Spleen (tissue), 7 donors: ENCODE data around the gene KIF5C.

Experiments
- POLR2A ChIP-seq, 3 donors: fragments of 450-650 bp; IDR thresholded peaks; one replicate each; pipeline ENCODE4 v1.5.1; 2017; ENCODE audit warnings: antibody characterized with exemption in 3 of 3, mild to moderate bottlenecking in 1 of 3
- POLR2AphosphoS5 ChIP-seq, 3 donors: sonication (generic); formaldehyde crosslinking; IDR thresholded peaks; one replicate each; pipeline ENCODE4 v1.5.1; 2017; ENCODE audit warnings: antibody characterized with exemption in 3 of 3
- TF ChIP-seq, protein P1 (sequence below), 11 experiments: fragments of 200-600 bp in 7 of 11; fragments of 450-650 bp in 4 of 11; sonication (generic) in 4 of 11; IDR thresholded peaks in 8 of 11; conservative IDR thresholded peaks in 3 of 11; 1 replicate in 7 of 11; 2 replicates in 4 of 11; pipeline versions ENCODE4 v1.4.0 to v1.8.0; 2016 to 2021; ENCODE audit warnings: antibody characterized with exemption in 11 of 11, inconsistent platforms in 4 of 11, mild to moderate bottlenecking in 1 of 11
- donor health status: DM: no; HTN: no; CAD: no; lungs with moderate emphysema.
- donor health status: DM: no; HTN: no; CAD: no.
- donor health status: DM: no; HTN: no; CAD: no.

DNA sequence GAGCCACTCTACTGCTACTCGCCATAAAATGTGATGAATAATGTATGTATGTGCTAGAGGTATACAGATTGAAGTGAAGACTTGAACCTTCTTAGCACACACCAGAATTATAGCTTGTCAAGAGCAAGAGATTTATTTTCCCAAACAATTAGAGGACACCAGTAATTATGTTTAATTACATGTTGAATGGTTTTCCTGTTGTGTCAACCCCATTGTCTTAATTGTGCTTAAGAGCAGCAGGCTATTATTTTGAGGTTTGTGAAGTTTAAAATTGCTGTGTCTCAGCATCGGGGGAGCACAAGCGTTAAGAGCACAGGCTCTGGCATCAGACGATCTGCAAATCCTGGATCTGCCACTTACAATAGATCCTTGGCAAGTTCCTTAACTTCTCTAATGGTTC, 29.0 kb downstream of the KIF5C start:
- TF ChIP-seq, protein P1, sequence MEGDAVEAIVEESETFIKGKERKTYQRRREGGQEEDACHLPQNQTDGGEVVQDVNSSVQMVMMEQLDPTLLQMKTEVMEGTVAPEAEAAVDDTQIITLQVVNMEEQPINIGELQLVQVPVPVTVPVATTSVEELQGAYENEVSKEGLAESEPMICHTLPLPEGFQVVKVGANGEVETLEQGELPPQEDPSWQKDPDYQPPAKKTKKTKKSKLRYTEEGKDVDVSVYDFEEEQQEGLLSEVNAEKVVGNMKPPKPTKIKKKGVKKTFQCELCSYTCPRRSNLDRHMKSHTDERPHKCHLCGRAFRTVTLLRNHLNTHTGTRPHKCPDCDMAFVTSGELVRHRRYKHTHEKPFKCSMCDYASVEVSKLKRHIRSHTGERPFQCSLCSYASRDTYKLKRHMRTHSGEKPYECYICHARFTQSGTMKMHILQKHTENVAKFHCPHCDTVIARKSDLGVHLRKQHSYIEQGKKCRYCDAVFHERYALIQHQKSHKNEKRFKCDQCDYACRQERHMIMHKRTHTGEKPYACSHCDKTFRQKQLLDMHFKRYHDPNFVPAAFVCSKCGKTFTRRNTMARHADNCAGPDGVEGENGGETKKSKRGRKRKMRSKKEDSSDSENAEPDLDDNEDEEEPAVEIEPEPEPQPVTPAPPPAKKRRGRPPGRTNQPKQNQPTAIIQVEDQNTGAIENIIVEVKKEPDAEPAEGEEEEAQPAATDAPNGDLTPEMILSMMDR (IDR thresholded peaks at IDR 0.05 in 8 of 11, conservative IDR thresholded peaks at IDR 0.05 in 3 of 11): no peak
- TF ChIP-seq POLR2A (IDR thresholded peaks at IDR 0.05) (no peak), POLR2AphosphoS5 (IDR thresholded peaks at IDR 0.05) (no peak)
